Endothelial cell of umbilical vein (primary cell): Measurements from ENCODE around the gene CDR2L. TPM values are rescaled to one million over a fixed set of nuclear protein-coding genes. Genes with fewer than 3 reads are reported as not detected.

ENCODE experiments used
- BruUV-seq: library from RNA; stranded (reverse); fragments of 400-500 nt; replicated peaks from 2 replicates; lab custom pipeline; 2021; lab: Mats Ljungman, UMichigan
- CTCF ChIA-PET: fragments of 300-600, 350-600 bp; sonication (Branson Sonifier 250); formaldehyde crosslinking; loops from one replicate; lab custom pipeline; 2021; ENCODE audit warnings: antibody characterized with exemption, inconsistent platforms; lab: Charles Lee
- POLR2A ChIA-PET: fragments of 300-600, 350-600 bp; sonication (Branson Sonifier 250); formaldehyde crosslinking; loops from one replicate; lab custom pipeline; 2021; ENCODE audit warnings: antibody characterized with exemption, inconsistent platforms; lab: Charles Lee
- DNase-seq: peaks from one replicate; pipeline ENCODE4 v3.0.0-alpha.2; 2011; ENCODE audit warnings: low read depth, low spot score
- FAIRE-seq: peaks from 2 replicates; lab custom pipeline; 2011; peaks lifted over from hg19 to GRCh38; lab: Jason Lieb, UNC
- H2AFZ ChIP-seq: 2 replicates; pipeline ENCODE4 v1.6.0; 2012; ENCODE audit warnings: low read depth, low read length, control low read depth, inconsistent platforms
- H3K27ac ChIP-seq: 2 replicates; pipeline ENCODE4 v1.5.1; 2011; ENCODE audit warnings: low read depth, mild to moderate bottlenecking, control low read depth, low read length, moderate library complexity; ENCODE audit not compliant: insufficient read depth
- H3K27me3 ChIP-seq, 2 experiments: 2 replicates each; pipeline versions ENCODE4 v1.6.0 to v1.6.1; 2011; ENCODE audit warnings: low read length in 2 of 2, mixed read lengths in 1 of 2; ENCODE audit not compliant: control insufficient read depth in 2 of 2, insufficient read depth in 2 of 2
- H3K36me3 ChIP-seq, 2 experiments: 2 replicates in 1 of 2; 3 replicates in 1 of 2; pipeline ENCODE4 v1.5.1; 2011; ENCODE audit warnings: low read length in 2 of 2, mild to moderate bottlenecking in 1 of 2, moderate library complexity in 1 of 2; ENCODE audit not compliant: control insufficient read depth in 2 of 2, insufficient read depth in 2 of 2; ENCODE audit errors: extremely low read depth in 1 of 2
- H3K4me1 ChIP-seq: 3 replicates; pipeline ENCODE4 v1.5.1; 2011; ENCODE audit warnings: mild to moderate bottlenecking, low read length; ENCODE audit not compliant: control insufficient read depth, insufficient read depth; ENCODE audit errors: extremely low read depth
- H3K4me2 ChIP-seq: 2 replicates; pipeline ENCODE4 v1.6.1; 2011; ENCODE audit warnings: low read length, control low read depth, mixed read lengths; ENCODE audit not compliant: insufficient read depth
- H3K4me3 ChIP-seq, 3 experiments: fragments of 200-600 bp in 1 of 3; sonication (generic), shearing (Covaris generic) in 1 of 3; replicated peaks in 1 of 3; 2 replicates each; pipeline ENCODE4 v1.5.1; 2011 to 2016; ENCODE audit warnings: control low read depth in 3 of 3, low read length in 3 of 3, mild to moderate bottlenecking in 2 of 3, inconsistent platforms in 1 of 3, low read depth in 1 of 3, moderate library complexity in 1 of 3; ENCODE audit not compliant: insufficient read depth in 1 of 3
- H3K79me2 ChIP-seq: 2 replicates; pipeline ENCODE4 v1.6.0; 2012; ENCODE audit warnings: low read length, inconsistent platforms; ENCODE audit not compliant: control insufficient read depth, insufficient read depth
- H3K9ac ChIP-seq: replicated peaks from 2 replicates; pipeline ENCODE3; 2011; ENCODE audit warnings: low read length, control low read depth; ENCODE audit not compliant: insufficient read depth; ENCODE audit errors: extremely low read depth
- H3K9me1 ChIP-seq: replicated peaks from 3 replicates; pipeline ENCODE4 v1.6.0; 2011; ENCODE audit warnings: mild to moderate bottlenecking, low read length; ENCODE audit not compliant: control insufficient read depth, insufficient read depth; ENCODE audit errors: extremely low read depth
- H3K9me3 ChIP-seq: replicated peaks from 2 replicates; pipeline ENCODE4 v1.5.1; 2012; ENCODE audit warnings: low read length, inconsistent platforms; ENCODE audit not compliant: control insufficient read depth, insufficient read depth
- H4K20me1 ChIP-seq: replicated peaks from 2 replicates; pipeline ENCODE3; 2011; ENCODE audit warnings: mild to moderate bottlenecking, low read length; ENCODE audit not compliant: control insufficient read depth, insufficient read depth; ENCODE audit errors: extremely low read depth
- EZH2 ChIP-seq: IDR thresholded peaks from 2 replicates; pipeline ENCODE4 v1.6.1; 2012; ENCODE audit warnings: borderline replicate concordance, low read depth, mild to moderate bottlenecking, moderate library complexity, low read length, inconsistent platforms; ENCODE audit not compliant: severe bottlenecking
- FOS ChIP-seq: IDR thresholded peaks from 2 replicates; pipeline ENCODE4 v1.6.1; 2011; ENCODE audit warnings: mild to moderate bottlenecking, low read length, moderate library complexity, borderline replicate concordance; ENCODE audit not compliant: insufficient read depth
- GATA2 ChIP-seq: IDR thresholded peaks from 2 replicates; pipeline ENCODE4 v1.7.0; 2011; ENCODE audit warnings: low read depth, mild to moderate bottlenecking, moderate library complexity, mixed read lengths, low read length; ENCODE audit not compliant: insufficient read length, insufficient read depth
- JUN ChIP-seq: IDR thresholded peaks from 2 replicates; pipeline ENCODE4 v1.6.1; 2011; ENCODE audit warnings: borderline replicate concordance, low read depth; ENCODE audit not compliant: insufficient read length, insufficient read depth
- MYC ChIP-seq: IDR thresholded peaks from one replicate; pipeline ENCODE4 v1.6.1; 2011; ENCODE audit warnings: mild to moderate bottlenecking, low read depth, low read length
- POLR2A ChIP-seq: IDR thresholded peaks from 2 replicates; pipeline ENCODE4 v1.6.1; 2012; ENCODE audit warnings: low read depth, mild to moderate bottlenecking, control low read depth, low read length
- POLR2AphosphoS5 ChIP-seq: IDR thresholded peaks from 2 replicates; pipeline ENCODE4 v1.6.1; 2012; ENCODE audit warnings: low read depth, mild to moderate bottlenecking, control low read depth, low read length, moderate library complexity; ENCODE audit not compliant: insufficient read depth
- dilution Hi-C: fragments of 300-500 bp; cut with MboI; formaldehyde crosslinking; loops from one replicate; pipeline ENCODE4 v1.15.0; 2019; ENCODE audit warnings: low sequenced_read_pairs; ENCODE audit not compliant: extremely low pct_ligation_motif_present
- intact Hi-C: fragments of 100-400 bp; cut with micrococcal nuclease; formaldehyde crosslinking; loops from one replicate; pipeline ENCODE4 v1.10.0; 2022
- polyA plus RNA-seq, 4 experiments: library from polyadenylated mRNA; depleted of rRNA in 3 of 4; stranded (reverse) in 3 of 4; unstranded in 1 of 4; fragments of >200 nt; gene quantifications; 2 replicates each; pipeline versions ENCODE4 v1.2.1 to v1.2.3, GENCODE V29; 2011 to 2012; ENCODE audit warnings: missing spikeins in 1 of 4
- total RNA-seq: library from RNA; stranded (reverse); gene quantifications from 2 replicates; pipeline ENCODE4 v1.2.3, GENCODE V29; 2021
- TF ChIP-seq, protein P1 (sequence below), 2 donors: IDR thresholded peaks; 1 replicate in 1 of 2; 2 replicates in 1 of 2; pipeline ENCODE4 v1.5.1; 2011; ENCODE audit warnings: low read length in 2 of 2, mild to moderate bottlenecking in 2 of 2, moderate library complexity in 2 of 2, control low read depth in 1 of 2, inconsistent platforms in 1 of 2, low read depth in 1 of 2; ENCODE audit not compliant: insufficient read depth in 1 of 2; ENCODE audit errors: extremely low read depth in 1 of 2
- TF ChIP-seq, protein P2 (sequence below): IDR thresholded peaks from 2 replicates; pipeline ENCODE4 v1.6.1; 2011; ENCODE audit not compliant: insufficient read depth, insufficient read length

Gene CDR2L
- total and polyA plus RNA-seq, 2 donors (not counting 3 experiments of a cell fraction or from before 2014, with no cell fraction given), result 22.2 to 34.9 TPM

DNA sequence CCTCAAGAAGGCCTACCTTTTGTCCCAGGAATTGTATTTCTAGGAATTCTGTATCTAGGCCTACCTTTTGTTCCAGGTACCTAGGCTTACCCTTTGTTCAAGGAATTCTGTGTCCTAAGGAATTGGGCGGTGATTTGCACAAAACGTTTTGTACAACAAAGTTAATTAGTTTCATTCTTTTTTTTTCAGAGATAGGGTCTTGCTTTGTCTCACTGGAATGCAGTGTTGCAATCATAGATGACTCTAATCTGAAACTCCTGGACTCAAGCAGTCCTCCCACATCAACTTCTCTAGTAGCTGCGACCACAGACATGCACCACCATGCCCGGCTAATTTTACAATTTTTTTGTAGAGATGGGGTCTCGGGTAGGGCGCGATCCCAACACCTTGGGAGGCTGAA, 7.0 kb downstream of the CDR2L start:
- Histone ChIP-seq H2AFZ (no peak overlapping the region), H4K20me1 (no peaks in the 10 kb centered on the region), H3K9ac (no peak overlapping the region), H3K9me3 (no peaks in the 10 kb centered on the region), H3K36me3 (peaks cover 0 to 1% of the 10 kb centered on the region in 2 experiments), H3K27me3 (no peaks in the 10 kb centered on the region), H3K9me1 (no peaks in the 10 kb centered on the region), H3K27ac (no peak overlapping the region), H3K4me3 (no peak overlapping the region), H3K4me1 (no peaks in the 10 kb centered on the region), H3K79me2 (peaks cover 15% of the 10 kb centered on the region), H3K4me2 (no peak overlapping the region)
- no peak for TF ChIP-seq GATA2
- TF ChIP-seq POLR2A, result no peak
- TF ChIP-seq, protein P1, sequence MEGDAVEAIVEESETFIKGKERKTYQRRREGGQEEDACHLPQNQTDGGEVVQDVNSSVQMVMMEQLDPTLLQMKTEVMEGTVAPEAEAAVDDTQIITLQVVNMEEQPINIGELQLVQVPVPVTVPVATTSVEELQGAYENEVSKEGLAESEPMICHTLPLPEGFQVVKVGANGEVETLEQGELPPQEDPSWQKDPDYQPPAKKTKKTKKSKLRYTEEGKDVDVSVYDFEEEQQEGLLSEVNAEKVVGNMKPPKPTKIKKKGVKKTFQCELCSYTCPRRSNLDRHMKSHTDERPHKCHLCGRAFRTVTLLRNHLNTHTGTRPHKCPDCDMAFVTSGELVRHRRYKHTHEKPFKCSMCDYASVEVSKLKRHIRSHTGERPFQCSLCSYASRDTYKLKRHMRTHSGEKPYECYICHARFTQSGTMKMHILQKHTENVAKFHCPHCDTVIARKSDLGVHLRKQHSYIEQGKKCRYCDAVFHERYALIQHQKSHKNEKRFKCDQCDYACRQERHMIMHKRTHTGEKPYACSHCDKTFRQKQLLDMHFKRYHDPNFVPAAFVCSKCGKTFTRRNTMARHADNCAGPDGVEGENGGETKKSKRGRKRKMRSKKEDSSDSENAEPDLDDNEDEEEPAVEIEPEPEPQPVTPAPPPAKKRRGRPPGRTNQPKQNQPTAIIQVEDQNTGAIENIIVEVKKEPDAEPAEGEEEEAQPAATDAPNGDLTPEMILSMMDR (IDR thresholded peaks at IDR 0.05; ENCODE audit: extremely low read depth in 1 of 2, insufficient read depth in 1 of 2, low read depth in 1 of 2, low read length in 2 of 2), result no peak
- no peak for TF ChIP-seq JUN
- no peak for TF ChIP-seq MYC
- TF ChIP-seq EZH2, result no peak
- no peak for TF ChIP-seq POLR2AphosphoS5
- TF ChIP-seq, protein P2, sequence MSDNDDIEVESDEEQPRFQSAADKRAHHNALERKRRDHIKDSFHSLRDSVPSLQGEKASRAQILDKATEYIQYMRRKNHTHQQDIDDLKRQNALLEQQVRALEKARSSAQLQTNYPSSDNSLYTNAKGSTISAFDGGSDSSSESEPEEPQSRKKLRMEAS, result no peak
- no peak for TF ChIP-seq FOS
- no TSS peak for BruUV-seq
- POLR2A ChIA-PET, result no interaction called here
- intact Hi-C loops (no loop called here), dilution Hi-C loops (no loop called here)
- FAIRE-seq (no peak), DNase-seq (no peak)
- CTCF ChIA-PET, result interaction anchor here (1.7 to 2.0 kb wide), 2 partner anchors 18 to 33 kb away, joined by 5 to 13 read pairs; partner anchors contain the start of gene MRPL58
